ENCODE measurements around the gene PRRG2.

Gene PRRG2

GRCh38 chr19:49570997-49571676 is 10.0 kb upstream of the PRRG2 start (continued):
- TF ChIP-seq ZBTB20 (tag by site-specific recombination; IDR thresholded peaks at IDR 0.05) (no peak), ZNF302 (tag by site-specific recombination; IDR thresholded peaks at IDR 0.05; ENCODE audit: low read depth) (no peak)

DNA sequence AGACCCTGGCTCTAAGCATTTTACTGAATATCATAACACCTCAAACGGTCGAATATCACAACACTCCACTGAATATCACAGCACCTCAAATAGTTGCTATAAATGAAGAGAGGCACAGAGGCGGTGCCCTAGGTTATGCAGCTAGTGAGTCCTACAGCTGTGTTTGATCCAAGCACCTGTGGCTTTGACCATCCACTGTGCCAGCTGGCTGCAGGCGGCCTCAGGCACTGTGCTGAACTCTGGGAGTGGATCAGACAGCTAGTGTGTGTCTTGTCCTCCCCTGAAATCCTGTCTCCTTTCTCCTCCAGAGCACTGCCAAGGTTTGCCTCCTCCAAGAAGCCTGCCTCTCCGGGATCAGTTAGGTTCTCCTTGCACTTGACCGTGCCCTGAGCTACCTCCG is 8.1 kb upstream of the PRRG2 start:
- ChIA-PET CTCF (interaction anchor here (0.5 to 6.2 kb wide), 7 partner anchors 14 to 270 kb away, joined by 3 to 168 read pairs (median 4); no protein-coding TSS in a partner anchor), POLR2A (interaction anchor here (0.7 to 2.6 kb wide), 3 partner anchors 67 to 79 kb away, joined by 8 to 10 read pairs (median 9); partner anchors contain the start of gene RPS11)
- Histone ChIP-seq H3K27ac (ENCODE audit: extremely low read depth, low read depth, low read length) (no peak overlapping the region), H3K36me3 (ENCODE audit: control insufficient read depth in 2 of 2, insufficient read depth in 1 of 2, low read length in 2 of 2) (peaks cover 8 to 32% of the 10 kb centered on the region in 2 experiments; a peak in 2 of 3 replicates), H3K4me3 (ENCODE audit: low read depth, low read length) (no peak overlapping the region), H3K4me1 (ENCODE audit: control insufficient read depth, insufficient read depth, low read length) (peaks cover 12% of the 10 kb centered on the region), H3K9me3 (ENCODE audit: control insufficient read depth, insufficient read depth, low read depth, low read length) (no peaks in the 10 kb centered on the region)
- TF ChIP-seq GLI4 (tag by site-specific recombination; IDR thresholded peaks at IDR 0.05), result no peak
- TF ChIP-seq, protein P1, sequence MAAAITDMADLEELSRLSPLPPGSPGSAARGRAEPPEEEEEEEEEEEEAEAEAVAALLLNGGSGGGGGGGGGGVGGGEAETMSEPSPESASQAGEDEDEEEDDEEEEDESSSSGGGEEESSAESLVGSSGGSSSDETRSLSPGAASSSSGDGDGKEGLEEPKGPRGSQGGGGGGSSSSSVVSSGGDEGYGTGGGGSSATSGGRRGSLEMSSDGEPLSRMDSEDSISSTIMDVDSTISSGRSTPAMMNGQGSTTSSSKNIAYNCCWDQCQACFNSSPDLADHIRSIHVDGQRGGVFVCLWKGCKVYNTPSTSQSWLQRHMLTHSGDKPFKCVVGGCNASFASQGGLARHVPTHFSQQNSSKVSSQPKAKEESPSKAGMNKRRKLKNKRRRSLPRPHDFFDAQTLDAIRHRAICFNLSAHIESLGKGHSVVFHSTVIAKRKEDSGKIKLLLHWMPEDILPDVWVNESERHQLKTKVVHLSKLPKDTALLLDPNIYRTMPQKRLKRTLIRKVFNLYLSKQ (tag by site-specific recombination; IDR thresholded peaks at IDR 0.05; ENCODE audit: borderline replicate concordance), result no peak
- TF ChIP-seq SCRT2 (tag by site-specific recombination; IDR thresholded peaks at IDR 0.05), result peak; percentile 77
- TF ChIP-seq ZNF629 (tag by site-specific recombination; IDR thresholded peaks at IDR 0.05), result no peak
- no peak for TF ChIP-seq ZNF146 (tag by site-specific recombination; IDR thresholded peaks at IDR 0.05)
- TF ChIP-seq ZNF555 (tag by site-specific recombination; conservative IDR thresholded peaks at IDR 0.05), result no peak
- no peak for TF ChIP-seq ZBTB1 (tag by site-specific recombination; IDR thresholded peaks at IDR 0.05)
- no peak for TF ChIP-seq ZNF777 (tag by site-specific recombination; IDR thresholded peaks at IDR 0.05; ENCODE audit: borderline replicate concordance)
- no peak for TF ChIP-seq TRIM28 (IDR thresholded peaks at IDR 0.05; ENCODE audit: borderline replicate concordance, low read length)
- peak; percentile 72; the same call in 1 of the 2 replicates for TF ChIP-seq SCRT1 (tag by site-specific recombination; IDR thresholded peaks at IDR 0.05; ENCODE audit: borderline replicate concordance)
- TF ChIP-seq ZNF10 (tag by site-specific recombination; IDR thresholded peaks at IDR 0.05), result no peak
- TF ChIP-seq SALL2 (tag by site-specific recombination; IDR thresholded peaks at IDR 0.05; ENCODE audit: borderline replicate concordance), result no peak
- no peak for TF ChIP-seq KLF7 (tag by site-specific recombination; IDR thresholded peaks at IDR 0.05; ENCODE audit: borderline replicate concordance)

DNA sequence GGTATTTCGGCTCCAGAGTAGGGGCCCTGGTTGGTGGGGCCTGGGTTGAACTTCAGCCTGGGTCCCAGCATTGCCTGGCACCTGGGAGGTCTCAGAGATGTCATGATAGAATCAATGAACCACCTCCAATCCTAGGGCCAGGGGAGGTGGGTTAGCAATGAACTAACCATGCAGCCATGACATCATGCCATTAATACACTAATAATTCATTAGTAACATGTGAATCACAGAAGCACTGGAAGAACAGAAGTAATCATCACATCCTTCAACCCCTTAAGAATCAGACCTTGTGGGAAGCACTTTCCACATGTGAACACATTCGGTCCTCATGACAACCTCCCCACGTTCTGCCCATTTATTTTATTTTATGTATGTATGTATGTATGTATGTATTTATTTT is 7.7 kb upstream of the PRRG2 start:
- TF ChIP-seq ZSCAN30 (tag by site-specific recombination; IDR thresholded peaks at IDR 0.05), result no peak
- TF ChIP-seq, protein P2, sequence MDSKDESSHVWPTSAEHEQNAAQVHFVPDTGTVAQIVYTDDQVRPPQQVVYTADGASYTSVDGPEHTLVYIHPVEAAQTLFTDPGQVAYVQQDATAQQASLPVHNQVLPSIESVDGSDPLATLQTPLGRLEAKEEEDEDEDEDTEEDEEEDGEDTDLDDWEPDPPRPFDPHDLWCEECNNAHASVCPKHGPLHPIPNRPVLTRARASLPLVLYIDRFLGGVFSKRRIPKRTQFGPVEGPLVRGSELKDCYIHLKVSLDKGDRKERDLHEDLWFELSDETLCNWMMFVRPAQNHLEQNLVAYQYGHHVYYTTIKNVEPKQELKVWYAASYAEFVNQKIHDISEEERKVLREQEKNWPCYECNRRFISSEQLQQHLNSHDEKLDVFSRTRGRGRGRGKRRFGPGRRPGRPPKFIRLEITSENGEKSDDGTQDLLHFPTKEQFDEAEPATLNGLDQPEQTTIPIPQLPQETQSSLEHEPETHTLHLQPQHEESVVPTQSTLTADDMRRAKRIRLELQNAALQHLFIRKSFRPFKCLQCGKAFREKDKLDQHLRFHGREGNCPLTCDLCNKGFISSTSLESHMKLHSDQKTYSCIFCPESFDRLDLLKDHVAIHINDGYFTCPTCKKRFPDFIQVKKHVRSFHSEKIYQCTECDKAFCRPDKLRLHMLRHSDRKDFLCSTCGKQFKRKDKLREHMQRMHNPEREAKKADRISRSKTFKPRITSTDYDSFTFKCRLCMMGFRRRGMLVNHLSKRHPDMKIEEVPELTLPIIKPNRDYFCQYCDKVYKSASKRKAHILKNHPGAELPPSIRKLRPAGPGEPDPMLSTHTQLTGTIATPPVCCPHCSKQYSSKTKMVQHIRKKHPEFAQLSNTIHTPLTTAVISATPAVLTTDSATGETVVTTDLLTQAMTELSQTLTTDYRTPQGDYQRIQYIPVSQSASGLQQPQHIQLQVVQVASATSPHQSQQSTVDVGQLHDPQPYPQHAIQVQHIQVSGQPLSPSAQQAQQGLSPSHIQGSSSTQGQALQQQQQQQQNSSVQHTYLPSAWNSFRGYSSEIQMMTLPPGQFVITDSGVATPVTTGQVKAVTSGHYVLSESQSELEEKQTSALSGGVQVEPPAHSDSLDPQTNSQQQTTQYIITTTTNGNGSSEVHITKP (tag by site-specific recombination; IDR thresholded peaks at IDR 0.05), result no peak
- POLR2A ChIA-PET, result interaction anchor here (0.7 to 2.6 kb wide), 3 partner anchors 20 to 80 kb away, joined by 4 to 10 read pairs (median 8); partner anchors contain the start of gene RPS11

More for the DNA sequence above, 7.7 kb upstream of the PRRG2 start:
- no peak overlapping the region for H3K27ac ChIP-seq (ENCODE audit: extremely low read depth, low read depth, low read length)
- H3K4me1 ChIP-seq (ENCODE audit: control insufficient read depth, insufficient read depth, low read length), result peaks cover 8% of the 10 kb centered on the region
- H3K4me3 ChIP-seq (ENCODE audit: low read depth, low read length), result no peak overlapping the region
- H3K36me3 ChIP-seq (ENCODE audit: control insufficient read depth in 2 of 2, insufficient read depth in 1 of 2, low read length in 2 of 2), result peaks cover 8 to 36% of the 10 kb centered on the region in 2 experiments; a peak in 2 of 3 replicates
- CTCF ChIA-PET, result interaction anchor here (0.5 to 6.2 kb wide), 6 partner anchors 15 to 108 kb away, joined by 3 to 168 read pairs (median 48); no protein-coding TSS in a partner anchor
- no peaks in the 10 kb centered on the region for H3K9me3 ChIP-seq (ENCODE audit: control insufficient read depth, insufficient read depth, low read depth, low read length)

Data from HEK293 (cell line).